ENCODE measurements around the gene CDK14.

- TF ChIP-seq CTCF (IDR thresholded peaks at IDR 0.05) = no peak
- TF ChIP-seq POLR2A (IDR thresholded peaks at IDR 0.05) = no peak
Observed at GRCh38 chr7:91050677-91051076, 454.6 kb downstream of the CDK14 start.

Data from esophagus squamous epithelium (tissue), 4 donors.